GM18511 (cell line): ENCODE results near the gene FAM118B.

Experiments used
- ATAC-seq: cut with Tn5 transposase; IDR thresholded peaks from one replicate; pipeline ENCODE4 v1.9.1; 2021; ENCODE audit warnings: mild to moderate bottlenecking, moderate library complexity; ENCODE audit not compliant: unreplicated experiment

FAM118B gene

GRCh38 chr11:126186025-126186698 is 25.4 kb upstream of the FAM118B start:
- no peak for ATAC-seq

- ATAC-seq = no peak
These were observed 24.7 kb upstream of the FAM118B start for GRCh38 chr11:126186708-126187529.

GRCh38 chr11:126188332-126189108 is 23.1 kb upstream of the FAM118B start:
- ATAC-seq = peak; percentile 90

- ATAC-seq = peak; percentile 39
These were observed 22.3 kb upstream of the FAM118B start for GRCh38 chr11:126189109-126189929.

DNA sequence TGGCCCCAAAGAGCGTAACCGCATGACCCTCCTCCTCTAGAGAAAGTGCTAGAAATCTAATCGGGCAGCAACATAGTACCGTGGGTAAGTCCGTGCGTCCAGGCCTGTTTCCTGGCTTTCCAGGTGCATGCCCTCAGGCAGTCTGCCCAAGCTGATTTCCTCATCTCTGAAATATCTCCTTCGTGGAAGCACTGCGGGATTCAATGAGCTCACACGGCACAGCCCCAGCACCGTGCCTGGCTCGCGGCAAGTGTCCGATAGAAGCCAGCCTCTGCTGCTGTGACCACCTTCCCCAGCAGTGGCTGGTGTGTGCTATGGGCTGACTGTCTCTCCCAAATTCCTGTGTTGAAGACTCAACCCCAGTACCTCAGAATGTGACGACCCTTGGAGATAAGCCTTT is 20.8 kb upstream of the FAM118B start:
- ATAC-seq = no peak

- ATAC-seq = no peak
These were observed 20.1 kb upstream of the FAM118B start for GRCh38 chr11:126191379-126192073.

DNA sequence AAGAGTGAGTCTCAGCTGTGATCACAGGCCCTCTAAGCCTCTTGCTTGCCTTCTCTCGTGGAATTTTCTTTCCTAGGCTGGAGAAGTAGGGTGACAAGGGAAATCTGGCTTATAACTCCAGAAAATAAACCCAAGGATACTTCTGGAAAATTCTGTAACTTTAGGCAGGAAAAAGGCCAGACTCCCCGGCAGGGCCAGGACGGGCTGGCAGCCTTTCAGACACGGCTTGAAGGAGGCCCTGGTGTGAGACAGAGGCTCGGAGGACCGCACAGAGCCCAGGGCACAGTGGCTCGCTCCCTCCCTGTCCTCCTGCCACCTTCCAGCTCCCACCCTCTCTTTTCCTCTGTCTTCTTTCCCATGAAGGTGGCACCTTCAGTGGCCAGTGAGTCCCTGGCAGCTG is 19.2 kb upstream of the FAM118B start:
- ATAC-seq = no peak

DNA sequence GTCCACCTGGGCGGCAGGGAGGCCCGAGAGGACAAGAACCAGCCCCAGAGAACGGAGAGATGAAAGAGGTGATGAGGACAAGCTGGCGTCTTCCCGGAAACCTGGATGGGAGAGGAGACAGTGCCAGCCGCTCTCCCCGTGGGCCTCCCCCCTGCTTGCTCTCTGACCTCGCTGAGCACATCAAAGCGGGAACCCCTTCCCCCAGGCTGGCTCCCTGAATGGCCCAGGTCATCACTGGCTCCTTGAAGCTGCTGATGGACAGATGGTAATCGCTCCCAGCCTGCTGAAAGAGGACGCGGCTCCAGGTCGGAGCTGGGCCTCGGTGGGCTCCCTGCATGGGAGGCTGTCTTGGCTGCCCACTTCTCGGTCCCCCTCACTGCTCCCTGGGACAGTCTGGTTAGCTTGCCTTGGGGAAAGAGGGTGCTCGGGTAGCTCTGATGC is 18.5 kb upstream of the FAM118B start:
- ATAC-seq = no peak

GRCh38 chr11:126194121-126194543 is 17.4 kb upstream of the FAM118B start:
- ATAC-seq = no peak

DNA sequence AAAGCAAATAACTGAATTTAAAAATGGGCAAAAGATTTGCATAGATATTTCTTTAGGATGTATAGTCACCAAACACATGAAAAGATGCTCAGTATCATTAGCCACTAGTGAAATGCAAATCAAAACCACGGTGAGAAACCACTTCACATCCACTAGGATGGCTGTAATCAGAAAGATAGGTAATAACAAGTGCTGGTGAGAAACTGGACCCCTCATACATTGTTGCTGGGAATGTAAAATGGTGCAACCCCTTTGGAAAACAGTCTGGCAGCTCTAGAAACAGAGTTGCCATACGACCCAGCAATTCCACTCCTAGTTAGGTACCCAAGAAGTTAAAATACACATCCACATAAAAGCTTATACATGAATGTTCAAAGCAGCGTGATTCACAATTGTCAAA is 16.5 kb upstream of the FAM118B start:
- no peak for ATAC-seq

- ATAC-seq = no peak
These were observed 14.2 kb upstream of the FAM118B start for GRCh38 chr11:126197277-126197939.

DNA sequence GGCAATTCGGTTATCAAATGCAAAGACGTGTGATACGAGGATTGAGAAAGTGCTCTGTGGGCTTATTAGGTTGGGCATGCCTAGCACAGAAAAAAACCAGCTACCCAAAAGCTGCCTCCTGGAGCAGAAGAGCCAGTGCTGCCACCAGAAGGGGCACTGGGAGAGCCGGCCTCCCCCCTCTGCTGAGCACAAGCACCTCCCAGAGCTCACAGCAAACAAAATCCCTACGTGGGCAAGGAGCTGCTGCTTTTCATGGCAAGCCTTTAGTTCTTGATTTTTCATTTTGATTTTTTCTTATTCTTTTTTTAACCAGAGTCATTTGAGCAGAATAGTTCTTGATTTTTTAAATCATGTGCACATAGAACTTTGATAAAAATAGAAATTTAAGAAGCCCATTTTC is 12.9 kb upstream of the FAM118B start:
- ATAC-seq = no peak

- ATAC-seq = no peak
These were observed 8.8 kb upstream of the FAM118B start for GRCh38 chr11:126202646-126203359.

GRCh38 chr11:126205359-126205758 is 6.2 kb upstream of the FAM118B start:
- no peak for ATAC-seq

DNA sequence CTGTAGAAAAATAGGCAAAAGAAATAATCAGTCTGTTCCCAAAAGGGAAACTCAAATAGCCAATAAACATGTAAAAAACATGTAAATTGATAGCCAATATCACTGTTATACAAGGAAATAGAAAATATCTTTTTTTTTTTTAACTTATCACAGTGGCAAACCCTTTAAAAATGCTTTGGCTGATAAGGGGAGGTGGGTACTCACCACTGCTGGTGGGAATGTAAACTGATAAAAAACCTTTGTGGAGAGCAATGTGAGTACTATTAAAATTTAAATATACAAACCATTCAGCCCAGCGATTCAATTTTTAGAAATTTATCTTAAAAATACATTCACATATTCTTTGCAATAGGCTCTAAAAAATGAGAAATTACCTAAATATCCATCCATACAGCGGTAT is 3.7 kb upstream of the FAM118B start:
- ATAC-seq = no peak

GRCh38 chr11:126210871-126211235 is 729 bp upstream of the FAM118B start:
- no peak for ATAC-seq

GRCh38 chr11:126212089-126212660 is 593 bp downstream of the FAM118B start:
- no peak for ATAC-seq

- no peak for ATAC-seq
These were observed 2.9 kb downstream of the FAM118B start for GRCh38 chr11:126214441-126214840.

DNA sequence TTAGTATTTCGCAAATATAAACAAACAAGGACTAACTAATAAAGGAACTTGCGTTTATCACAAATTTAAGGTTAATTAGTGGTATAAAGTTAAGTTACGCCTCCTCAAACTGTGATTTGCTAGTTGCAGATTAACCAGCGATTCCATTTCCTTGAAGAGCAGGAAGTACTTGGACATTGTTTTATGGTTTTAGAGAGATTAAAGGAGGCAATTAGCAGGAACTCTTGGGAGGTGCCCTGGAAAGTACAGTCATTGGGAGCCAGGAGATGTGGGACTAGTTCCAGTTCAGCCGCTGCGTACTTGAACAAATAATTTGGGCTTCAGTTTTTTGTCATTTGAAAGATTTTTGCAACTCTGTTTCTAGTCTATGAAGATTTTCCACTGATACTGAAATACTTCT is 3.3 kb downstream of the FAM118B start:
- ATAC-seq = no peak
